NCI-H146 (cell line): ENCODE measurements around the gene BUB1.
"Not testable (repeated sequence)": the region's sequence is repeated elsewhere in the genome, so short reads cannot be mapped to it uniquely, and the experiment has no call there.

Source experiments
- DNase-seq: peaks from one replicate; lab custom pipeline; 2025; lab: John Stamatoyannopoulos, UW

BUB1 gene

DNA sequence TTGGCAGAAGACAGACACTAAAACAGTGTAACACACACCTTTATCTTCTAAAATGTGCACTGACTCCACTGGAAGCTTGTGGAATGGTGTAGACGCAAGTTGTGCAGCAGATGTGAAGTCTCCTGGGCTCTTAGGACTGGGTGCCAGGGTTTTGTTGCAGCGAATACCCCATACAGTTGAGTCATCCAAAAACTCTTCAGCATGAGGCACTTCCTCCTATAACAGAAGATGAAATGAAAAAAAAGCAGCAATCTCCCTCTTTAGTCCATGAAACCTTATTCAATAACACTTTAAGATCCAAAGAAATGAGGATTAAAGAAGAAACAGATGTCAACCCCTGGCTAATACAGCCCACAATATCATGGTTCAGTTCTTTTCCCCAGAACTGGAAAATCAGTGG is 22.2 kb downstream of the BUB1 start:
- DNase-seq = no peak

DNA sequence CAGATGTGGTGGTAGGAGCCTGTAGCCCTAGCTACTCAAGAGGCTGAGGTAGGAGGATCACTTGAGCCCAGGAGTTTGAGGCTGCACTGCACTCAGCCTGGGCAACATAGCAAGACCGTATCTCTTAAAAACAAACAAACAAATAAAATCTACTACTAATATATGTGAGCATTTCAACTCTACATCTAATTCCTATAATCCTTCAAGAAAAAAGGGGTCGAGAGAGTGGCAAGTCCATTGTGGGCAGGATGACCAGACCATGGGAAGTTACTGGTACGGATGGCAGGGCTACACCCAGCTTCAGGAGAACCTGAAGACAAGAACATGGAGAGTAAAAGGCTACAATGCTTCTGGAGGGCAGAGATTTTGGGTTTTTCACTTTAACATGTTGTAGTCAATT is 24.0 kb downstream of the BUB1 start:
- DNase-seq = no peak

GRCh38 chr2:110650346-110650745 is 27.5 kb downstream of the BUB1 start:
- no peak for DNase-seq

GRCh38 chr2:110647777-110648176 is 30.1 kb downstream of the BUB1 start:
- no peak for DNase-seq

DNA sequence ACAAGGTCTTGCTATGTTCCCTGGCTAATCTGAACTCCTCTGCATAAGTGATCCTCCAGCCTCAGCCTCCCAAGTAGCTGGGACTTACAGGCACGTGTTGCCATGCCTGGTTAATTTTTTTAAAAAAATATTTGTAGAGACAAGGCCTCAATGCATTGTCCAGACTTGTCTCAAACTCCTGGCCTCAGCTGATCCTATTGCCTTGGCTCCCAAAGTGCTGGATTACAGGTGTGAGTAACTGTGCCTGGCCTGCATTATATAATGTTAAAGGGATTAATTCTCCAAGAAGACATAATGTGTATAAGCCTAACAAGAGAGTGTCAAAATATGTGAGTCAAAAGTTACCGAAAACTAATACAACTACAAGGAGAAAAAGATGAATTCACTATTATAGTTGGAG is 32.2 kb downstream of the BUB1 start:
- DNase-seq = no peak

- DNase-seq = no peak
These were observed 33.5 kb downstream of the BUB1 start for GRCh38 chr2:110644357-110644756.

DNA sequence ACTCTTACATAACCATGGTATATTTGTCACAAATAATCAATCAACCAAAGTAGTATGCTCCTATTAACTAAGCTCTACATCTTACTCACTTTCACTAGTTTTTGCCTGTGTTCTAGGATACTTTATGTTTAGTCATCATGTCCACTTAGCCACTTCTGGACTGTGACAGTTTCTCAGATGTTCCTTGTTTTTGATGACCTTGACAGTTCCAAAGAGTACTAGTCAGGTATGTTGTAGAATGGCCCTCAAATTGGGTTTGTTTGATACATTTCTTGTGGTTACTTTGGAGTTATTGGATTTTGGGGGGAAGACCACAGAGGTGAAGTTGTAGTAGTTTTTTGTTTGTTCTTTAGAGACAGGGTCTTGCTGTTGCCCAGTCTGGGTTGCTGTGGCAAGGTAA is 35.5 kb downstream of the BUB1 start:
- no peak for DNase-seq

DNA sequence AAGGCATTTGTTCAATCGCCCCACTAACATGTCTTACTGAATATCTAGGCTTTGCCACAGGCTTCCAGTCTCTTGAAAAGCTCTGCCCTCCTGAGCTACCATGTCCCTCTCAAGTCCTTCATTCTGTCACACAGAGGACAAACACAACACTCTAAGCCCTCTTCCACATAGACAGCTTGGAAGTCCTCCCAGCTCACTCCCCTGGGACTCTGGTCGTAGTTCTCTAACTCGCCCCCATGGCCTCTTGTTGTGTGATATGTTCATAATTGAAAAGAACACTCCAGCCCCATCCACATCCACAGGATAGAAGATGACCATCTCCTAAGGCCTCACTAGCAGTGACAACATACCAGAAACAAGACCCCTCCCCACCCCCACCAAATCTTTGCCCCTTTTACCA is 37.9 kb downstream of the BUB1 start:
- no peak for DNase-seq

GRCh38 chr2:110638952-110639695 is 38.7 kb downstream of the BUB1 start:
- DNase-seq = no peak

- no peak for DNase-seq
These were observed 39.9 kb downstream of the BUB1 start for GRCh38 chr2:110638004-110638403.

DNA sequence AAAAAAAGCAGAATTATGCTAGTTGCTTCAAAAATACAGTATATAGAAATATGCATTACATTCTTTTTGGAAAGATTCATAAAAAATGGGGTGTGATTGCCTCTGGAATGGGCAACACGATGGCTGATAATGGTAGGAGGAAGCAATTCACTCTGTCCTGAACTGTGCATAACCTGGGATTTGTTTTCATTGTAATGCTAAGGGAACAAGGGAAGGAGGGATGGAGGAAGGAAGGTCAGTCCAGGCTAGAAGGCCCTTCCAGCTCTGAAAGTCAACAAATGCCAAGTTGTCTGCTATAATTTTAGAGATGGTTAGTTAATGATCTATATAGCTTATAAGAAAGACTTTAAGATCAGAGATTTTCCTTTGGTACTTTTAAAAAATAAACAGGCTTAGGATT is 40.8 kb downstream of the BUB1 start:
- DNase-seq = no peak

GRCh38 chr2:110635949-110636628 is 41.8 kb downstream of the BUB1 start:
- DNase-seq = not testable (repeated sequence)

GRCh38 chr2:110627348-110627747 is 50.5 kb downstream of the BUB1 start:
- not testable (repeated sequence) for DNase-seq

DNA sequence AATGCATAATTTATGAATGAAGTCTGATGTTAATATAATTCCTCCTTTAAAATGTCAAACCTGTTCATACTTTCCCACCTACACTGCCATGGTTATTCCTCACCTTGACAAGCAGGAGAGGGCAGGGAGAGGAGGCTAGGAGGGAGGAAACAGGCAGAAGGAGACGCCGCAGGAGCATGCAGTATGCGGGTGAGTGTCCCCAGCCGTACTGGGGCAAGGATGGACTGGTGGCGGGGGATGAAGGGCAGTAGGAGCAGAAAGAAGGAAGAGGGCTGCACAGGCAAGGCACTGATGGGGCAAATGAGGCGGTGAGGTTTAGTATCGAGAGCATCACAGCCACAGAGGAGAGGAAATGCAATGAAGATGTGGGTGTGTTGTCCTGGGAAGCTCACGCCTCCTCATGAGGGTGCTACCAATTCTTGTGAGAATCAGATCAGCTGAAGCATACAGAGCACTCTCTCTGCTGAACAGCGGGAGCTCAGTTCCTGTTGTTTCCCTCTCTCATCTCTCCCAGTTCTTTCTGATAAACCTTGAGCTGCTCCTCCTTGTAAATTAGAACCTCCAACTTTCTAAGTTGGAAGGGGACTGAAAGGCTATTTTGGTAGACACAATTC is 58.4 kb downstream of the BUB1 start:
- DNase-seq = not testable (repeated sequence)

DNA sequence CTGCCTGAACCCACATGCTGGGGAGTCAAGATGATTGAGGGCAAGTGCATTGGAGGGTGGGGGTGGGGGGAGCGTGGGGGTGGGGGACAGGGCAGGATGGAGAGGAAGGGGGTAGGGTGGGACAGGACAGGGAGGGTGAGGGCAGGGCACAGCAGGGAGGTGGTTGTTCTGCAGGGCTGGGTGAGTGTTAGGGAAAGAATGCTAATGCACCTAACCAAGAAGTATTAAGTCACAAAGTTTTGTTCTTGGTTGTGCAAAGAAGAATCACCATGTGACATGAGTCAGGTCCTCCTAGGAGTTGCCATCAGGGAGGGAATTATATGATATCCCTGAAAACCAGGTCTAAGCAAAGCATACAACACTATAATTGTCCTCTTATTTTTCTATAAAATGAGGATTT is 63.9 kb downstream of the BUB1 start:
- not testable (repeated sequence) for DNase-seq

- DNase-seq = not testable (repeated sequence)
These were observed 67.1 kb downstream of the BUB1 start for GRCh38 chr2:110610613-110611250.

DNA sequence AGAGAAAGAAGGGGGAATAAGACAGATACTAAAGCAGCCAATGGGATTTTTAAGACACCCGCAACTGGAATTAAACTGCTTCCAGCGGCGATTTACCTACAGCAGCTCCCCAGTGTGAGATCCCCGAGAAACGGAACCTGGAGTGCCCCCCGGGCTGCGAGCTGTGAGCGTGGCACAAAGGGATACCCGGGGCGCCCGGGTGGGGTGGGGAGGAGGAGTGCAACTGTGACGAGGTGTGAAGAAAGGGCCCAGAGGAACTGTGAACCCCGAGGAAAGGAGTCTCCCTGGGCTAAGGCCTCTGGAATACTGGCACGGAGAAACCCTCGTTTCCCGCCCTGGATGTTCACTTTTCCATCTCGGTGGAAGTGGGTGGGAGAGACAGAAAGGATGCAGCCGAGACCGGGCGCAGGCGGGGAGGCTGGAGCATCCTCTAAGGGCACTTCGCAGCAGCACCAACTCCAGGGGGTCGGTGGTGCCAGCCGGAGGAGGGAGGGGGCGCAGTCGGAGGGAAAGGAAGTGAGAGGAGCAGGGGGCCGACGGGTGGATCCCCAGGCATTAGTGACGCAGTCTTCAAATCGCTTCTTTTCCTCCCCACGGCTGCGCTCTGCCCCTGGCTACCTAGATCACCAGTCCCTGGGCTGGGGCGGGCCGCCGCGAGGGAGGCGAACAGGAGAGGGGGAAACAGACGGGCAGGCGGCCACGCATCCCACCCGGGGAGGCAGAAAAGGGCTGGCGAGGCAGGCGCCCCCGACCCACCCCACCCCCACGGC is 67.8 kb downstream of the BUB1 start:
- DNase-seq = not testable (repeated sequence)

GRCh38 chr2:110608788-110609502 is 68.9 kb downstream of the BUB1 start:
- DNase-seq = not testable (repeated sequence)

- DNase-seq = not testable (repeated sequence)
These were observed 72.8 kb downstream of the BUB1 start for GRCh38 chr2:110605057-110605456.

DNA sequence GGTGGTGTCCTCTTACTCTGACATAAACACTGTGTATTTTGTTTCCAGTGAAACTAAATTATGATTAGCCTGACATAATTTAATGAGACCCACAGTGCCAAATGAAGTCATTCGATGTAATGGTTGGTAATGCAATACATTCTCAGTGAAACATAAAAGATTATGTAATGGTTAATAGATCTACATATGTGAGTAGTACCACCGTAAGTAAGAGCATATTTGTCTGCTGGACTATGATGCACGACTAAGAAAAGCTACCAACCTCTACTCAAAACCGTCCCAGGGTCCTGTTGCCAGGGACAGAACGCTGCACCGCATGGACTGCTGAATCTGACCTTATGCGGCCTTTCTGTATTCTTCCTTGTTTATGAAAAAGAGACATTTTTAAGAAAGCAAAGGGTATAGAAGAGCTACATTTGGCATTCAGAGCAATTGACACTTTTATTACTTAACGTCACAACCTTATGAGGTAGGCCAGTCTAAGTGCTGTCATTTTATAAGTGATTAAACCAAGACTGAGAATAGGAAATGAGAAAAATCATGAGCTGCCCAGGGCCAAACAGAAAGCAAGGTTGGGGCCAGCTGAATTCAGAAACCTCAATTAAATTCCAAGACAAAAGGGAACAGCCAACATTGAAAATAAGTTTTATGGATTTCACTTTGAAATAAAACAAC is 73.8 kb downstream of the BUB1 start:
- not testable (repeated sequence) for DNase-seq

- DNase-seq = not testable (repeated sequence)
These were observed 75.7 kb downstream of the BUB1 start for GRCh38 chr2:110602139-110602538.
